SK-N-SH (cell line): ENCODE measurements around the gene REC114. TPM values are rescaled to one million over a fixed set of nuclear protein-coding genes. Genes with fewer than 3 reads are reported as not detected.

ENCODE experiments used
- CTCF ChIA-PET: fragments of 300-600, 350-600 bp; formaldehyde crosslinking; extraction: SDS; loops from one replicate; lab custom pipeline; 2021; lab: Yijun Ruan, JAX
- POLR2A ChIA-PET: fragments of 350-600 bp; sonication (Branson Sonifier 250); formaldehyde crosslinking; extraction: SDS; loops from one replicate; lab custom pipeline; 2020; ENCODE audit warnings: antibody characterized with exemption, inconsistent platforms; lab: Yijun Ruan, JAX
- DNase-seq: peaks from one replicate; pipeline ENCODE4 v3.0.0; 2012
- H2AFZ ChIP-seq: fragments of 200-600 bp; sonication (generic); 2 replicates; pipeline ENCODE4 v1.8.1; 2016; ENCODE audit warnings: antibody characterized with exemption, mild to moderate bottlenecking, low read depth
- H3F3A ChIP-seq: fragments of 200-600 bp; sonication (generic); replicated peaks from 2 replicates; pipeline ENCODE3; 2016; ENCODE audit warnings: antibody characterized with exemption, mild to moderate bottlenecking; ENCODE audit not compliant: insufficient read depth
- H3K27ac ChIP-seq, 2 experiments: fragments of 200-500 bp in 1 of 2; fragments of 200-600 bp in 1 of 2; sonication (Bioruptor generic) in 1 of 2; sonication (generic), shearing (Covaris generic) in 1 of 2; 2 replicates each; pipeline versions ENCODE4 v1.5.1 to v1.6.1; 2014 to 2016; ENCODE audit warnings: low read depth in 2 of 2, inconsistent platforms in 1 of 2, low read length in 1 of 2, mild to moderate bottlenecking in 1 of 2, mixed read lengths in 1 of 2
- H3K27me3 ChIP-seq: fragments of 200-600 bp; sonication (generic), shearing (Covaris generic); 2 replicates; pipeline ENCODE4 v1.6.1; 2016; ENCODE audit warnings: mixed run types; ENCODE audit not compliant: insufficient read depth
- H3K36me3 ChIP-seq, 2 experiments: fragments of 200-500 bp in 1 of 2; fragments of 200-600 bp in 1 of 2; sonication (Bioruptor generic) in 1 of 2; sonication (generic) in 1 of 2; replicated peaks in 1 of 2; 2 replicates each; pipeline versions ENCODE3 to v1.5.1; 2014 to 2016; ENCODE audit warnings: low read length in 1 of 2, mild to moderate bottlenecking in 1 of 2; ENCODE audit not compliant: insufficient read depth in 2 of 2, control insufficient read depth in 1 of 2
- H3K4me1 ChIP-seq, 2 experiments: fragments of 200-500 bp in 1 of 2; fragments of 200-600 bp in 1 of 2; sonication (Bioruptor generic) in 1 of 2; sonication (generic), shearing (Covaris generic) in 1 of 2; 2 replicates each; pipeline versions ENCODE4 v1.5.1 to v1.6.1; 2014 to 2016; ENCODE audit warnings: low read depth in 1 of 2, low read length in 1 of 2, mixed run types in 1 of 2; ENCODE audit not compliant: insufficient read depth in 2 of 2, control insufficient read depth in 1 of 2
- H3K4me2 ChIP-seq: fragments of 200-600 bp; sonication (generic), shearing (Covaris generic); 2 replicates; pipeline ENCODE4 v1.6.1; 2017; ENCODE audit warnings: mixed run types
- H3K4me3 ChIP-seq, 2 experiments: fragments of 200-500 bp in 1 of 2; fragments of 200-600 bp in 1 of 2; sonication (Bioruptor generic) in 1 of 2; sonication (generic), shearing (Covaris generic) in 1 of 2; 2 replicates each; pipeline versions ENCODE4 v1.5.1 to v1.8.1; 2014 to 2016; ENCODE audit warnings: low read depth in 2 of 2, inconsistent platforms in 1 of 2, low read length in 1 of 2, mild to moderate bottlenecking in 1 of 2, mixed read lengths in 1 of 2, moderate library complexity in 1 of 2
- H3K79me2 ChIP-seq: fragments of 200-600 bp; sonication (generic); 2 replicates; pipeline ENCODE4 v1.8.1; 2017; ENCODE audit warnings: mild to moderate bottlenecking; ENCODE audit not compliant: insufficient read depth
- H3K9ac ChIP-seq: fragments of 200-600 bp; sonication (generic); 2 replicates; pipeline ENCODE4 v1.6.1; 2017; ENCODE audit warnings: mixed run types
- H3K9me2 ChIP-seq: fragments of 200-600 bp; sonication (generic); 2 replicates; pipeline ENCODE4 v1.6.1; 2017; ENCODE audit warnings: mixed run types
- H3K9me3 ChIP-seq: fragments of 200-600 bp; sonication (generic); 2 replicates; pipeline ENCODE4 v1.6.1; 2017; ENCODE audit warnings: mixed run types, mild to moderate bottlenecking, moderate library complexity
- H4K20me1 ChIP-seq: fragments of 200-600 bp; sonication (generic); 2 replicates; pipeline ENCODE4 v1.6.1; 2017; ENCODE audit warnings: mild to moderate bottlenecking, mixed run types; ENCODE audit not compliant: insufficient read depth
- FOSL2 ChIP-seq: IDR thresholded peaks from 2 replicates; pipeline ENCODE4 v1.4.0; 2012; ENCODE audit warnings: low read depth, mild to moderate bottlenecking, moderate library complexity, borderline replicate concordance
- FOXJ3 ChIP-seq: sonication (generic); formaldehyde crosslinking; IDR thresholded peaks from 2 replicates; pipeline ENCODE4 v1.5.1; 2020; ENCODE audit warnings: mild to moderate bottlenecking, missing genetic modification reagents
- GATA2 ChIP-seq: sonication (generic); formaldehyde crosslinking; IDR thresholded peaks from 2 replicates; pipeline ENCODE4 v1.5.0; 2020; ENCODE audit warnings: mild to moderate bottlenecking, missing genetic modification reagents
- MEF2A ChIP-seq: IDR thresholded peaks from 2 replicates; pipeline ENCODE4 v1.4.0; 2012; ENCODE audit warnings: low read depth, borderline replicate concordance
- MXI1 ChIP-seq: IDR thresholded peaks from 2 replicates; pipeline ENCODE4 v1.6.1; 2012; ENCODE audit warnings: mild to moderate bottlenecking, low read depth, low read length, improper control_type of control experiment
- NRF1 ChIP-seq: IDR thresholded peaks from 2 replicates; pipeline ENCODE4 v1.6.1; 2012; ENCODE audit warnings: low read depth, mild to moderate bottlenecking, low read length
- POLR2AphosphoS5 ChIP-seq: IDR thresholded peaks from 2 replicates; pipeline ENCODE4 v1.6.1; 2012; ENCODE audit warnings: low read depth, low read length
- RAD21 ChIP-seq: IDR thresholded peaks from 2 replicates; pipeline ENCODE4 v1.6.1; 2012; ENCODE audit warnings: mild to moderate bottlenecking, low read length
- RCOR1 ChIP-seq: fragments of 150-350 bp; IDR thresholded peaks from 2 replicates; pipeline ENCODE4 v1.6.1; 2017; ENCODE audit warnings: antibody characterized with exemption, low read length
- RFX5 ChIP-seq: IDR thresholded peaks from 2 replicates; pipeline ENCODE4 v1.6.1; 2012; ENCODE audit warnings: mild to moderate bottlenecking, improper control_type of control experiment, low read length
- TCF12 ChIP-seq: IDR thresholded peaks from 2 replicates; pipeline ENCODE4 v1.4.0; 2012
- WGBS: methylation state at CpG from one replicate; pipeline ENCODE4 v1.1.6; 2017; ENCODE audit warnings: low lambda C conversion rate; 5-methylcytosine and 5-hydroxymethylcytosine counted together
- polyA plus RNA-seq, 3 experiments: library from polyadenylated mRNA; depleted of rRNA; stranded (reverse); fragments of >200 nt; gene quantifications; 2 replicates each; pipeline ENCODE4 v1.2.3, GENCODE V29; 2012
- TF ChIP-seq, protein P1 (sequence below): fragments of 200-600 bp; sonication (generic); IDR thresholded peaks from 2 replicates; pipeline ENCODE4 v1.6.1; 2017; ENCODE audit warnings: antibody characterized with exemption, mild to moderate bottlenecking, moderate library complexity
- TF ChIP-seq, protein P2 (sequence below): fragments of 150-350 bp; IDR thresholded peaks from 2 replicates; pipeline ENCODE4 v1.6.1; 2017; ENCODE audit warnings: antibody characterized with exemption, low read length, low read depth, borderline replicate concordance

The REC114 gene
- polyA plus RNA-seq, 1 of the 3 experiments (the other 2 are of a cell fraction) = not detected

DNA sequence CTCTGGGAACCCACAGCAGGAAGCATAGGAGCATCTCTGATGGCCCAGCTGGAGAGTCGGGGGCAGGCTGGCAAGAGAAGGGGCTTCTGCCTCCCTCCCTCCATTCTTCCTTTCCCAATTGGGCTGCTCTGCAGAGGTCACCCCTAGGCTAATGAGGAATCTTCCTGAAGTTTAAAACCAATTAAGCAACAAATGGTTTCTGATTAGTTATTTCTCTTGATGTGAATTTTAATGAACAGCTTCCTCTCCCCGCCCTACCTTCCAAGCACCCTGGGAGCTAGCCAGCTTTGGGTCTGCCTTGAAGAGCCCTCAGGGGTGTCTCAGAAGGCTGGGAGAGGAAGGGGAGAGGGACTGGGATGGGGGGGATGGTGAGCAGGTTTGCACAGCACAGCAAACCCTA, 49.6 kb upstream of the REC114 start:
- TF ChIP-seq RFX5 (no peak), FOSL2 (no peak), RAD21 (no peak), POLR2AphosphoS5 (no peak)
- TF ChIP-seq, protein P1, sequence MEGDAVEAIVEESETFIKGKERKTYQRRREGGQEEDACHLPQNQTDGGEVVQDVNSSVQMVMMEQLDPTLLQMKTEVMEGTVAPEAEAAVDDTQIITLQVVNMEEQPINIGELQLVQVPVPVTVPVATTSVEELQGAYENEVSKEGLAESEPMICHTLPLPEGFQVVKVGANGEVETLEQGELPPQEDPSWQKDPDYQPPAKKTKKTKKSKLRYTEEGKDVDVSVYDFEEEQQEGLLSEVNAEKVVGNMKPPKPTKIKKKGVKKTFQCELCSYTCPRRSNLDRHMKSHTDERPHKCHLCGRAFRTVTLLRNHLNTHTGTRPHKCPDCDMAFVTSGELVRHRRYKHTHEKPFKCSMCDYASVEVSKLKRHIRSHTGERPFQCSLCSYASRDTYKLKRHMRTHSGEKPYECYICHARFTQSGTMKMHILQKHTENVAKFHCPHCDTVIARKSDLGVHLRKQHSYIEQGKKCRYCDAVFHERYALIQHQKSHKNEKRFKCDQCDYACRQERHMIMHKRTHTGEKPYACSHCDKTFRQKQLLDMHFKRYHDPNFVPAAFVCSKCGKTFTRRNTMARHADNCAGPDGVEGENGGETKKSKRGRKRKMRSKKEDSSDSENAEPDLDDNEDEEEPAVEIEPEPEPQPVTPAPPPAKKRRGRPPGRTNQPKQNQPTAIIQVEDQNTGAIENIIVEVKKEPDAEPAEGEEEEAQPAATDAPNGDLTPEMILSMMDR = no peak
- no peaks in the 10 kb centered on the region for H3K9me2 ChIP-seq
- H3K9ac ChIP-seq = no peak overlapping the region
- no peak overlapping the region for H3K4me2 ChIP-seq
- no peaks in the 10 kb centered on the region for H4K20me1 ChIP-seq
- H3K4me3 ChIP-seq = no peak overlapping the region
- 48% methylated on average over 2 of the region's 2 CpGs for WGBS
- no peaks in the 10 kb centered on the region for H3K36me3 ChIP-seq
- H3K4me1 ChIP-seq = peaks cover 0 to 12% of the 10 kb centered on the region in 2 experiments; a peak in 1 of 4 replicates
- POLR2A ChIA-PET = no interaction called here
- no peak for DNase-seq
- no peaks in the 10 kb centered on the region for H3K9me3 ChIP-seq
- no peaks in the 10 kb centered on the region for H3K79me2 ChIP-seq
- H3K27me3 ChIP-seq = no peaks in the 10 kb centered on the region
- H3F3A ChIP-seq = no peaks in the 10 kb centered on the region
- H3K27ac ChIP-seq = no peak overlapping the region
- CTCF ChIA-PET = no interaction called here
- H2AFZ ChIP-seq = no peak overlapping the region

DNA sequence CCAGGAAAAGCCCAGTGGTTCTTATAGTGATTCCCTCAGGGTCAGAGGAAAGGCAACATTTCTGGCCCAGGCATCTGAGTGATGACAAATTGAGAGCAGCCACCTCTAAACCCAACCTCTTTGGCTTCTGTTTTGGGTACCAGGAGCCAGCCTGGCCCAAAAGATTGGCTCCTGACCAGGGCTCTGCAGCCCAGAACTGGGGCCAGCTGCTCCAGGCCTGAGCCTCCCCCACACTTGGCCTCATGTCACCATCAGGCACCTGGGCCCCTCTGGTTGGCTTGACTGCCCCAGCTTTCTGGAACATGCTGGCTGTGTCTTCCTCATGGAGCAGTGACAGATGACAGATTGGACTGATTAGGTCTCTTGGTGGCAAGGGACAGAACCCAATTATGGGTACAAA, 48.2 kb upstream of the REC114 start:
- Histone ChIP-seq H4K20me1 (no peaks in the 10 kb centered on the region), H3K4me2 (no peak overlapping the region), H3K9me2 (no peaks in the 10 kb centered on the region), H3K27ac (no peak overlapping the region), H2AFZ (no peak overlapping the region), H3K4me3 (no peak overlapping the region), H3K9ac (no peak overlapping the region), H3K79me2 (no peaks in the 10 kb centered on the region), H3K27me3 (no peaks in the 10 kb centered on the region), H3K36me3 (no peaks in the 10 kb centered on the region), H3K4me1 (peaks cover 0 to 12% of the 10 kb centered on the region in 2 experiments; a peak in 1 of 4 replicates), H3K9me3 (no peaks in the 10 kb centered on the region), H3F3A (no peaks in the 10 kb centered on the region)
- TF ChIP-seq MEF2A (no peak), GATA2 (CRISPR knock-in tag) (no peak), TCF12 (no peak), NRF1 (no peak), MXI1 (no peak), RCOR1 (no peak), FOXJ3 (CRISPR knock-in tag) (no peak)
- TF ChIP-seq, protein P2, sequence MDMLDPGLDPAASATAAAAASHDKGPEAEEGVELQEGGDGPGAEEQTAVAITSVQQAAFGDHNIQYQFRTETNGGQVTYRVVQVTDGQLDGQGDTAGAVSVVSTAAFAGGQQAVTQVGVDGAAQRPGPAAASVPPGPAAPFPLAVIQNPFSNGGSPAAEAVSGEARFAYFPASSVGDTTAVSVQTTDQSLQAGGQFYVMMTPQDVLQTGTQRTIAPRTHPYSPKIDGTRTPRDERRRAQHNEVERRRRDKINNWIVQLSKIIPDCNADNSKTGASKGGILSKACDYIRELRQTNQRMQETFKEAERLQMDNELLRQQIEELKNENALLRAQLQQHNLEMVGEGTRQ = no peak
- ChIA-PET CTCF (interaction anchor here (1.0 kb wide), 1 partner anchor 22 kb away, joined by 3 read pairs; no protein-coding TSS in a partner anchor), POLR2A (no interaction called here)
- DNase-seq = no peak
